HG02973 (cell line): ENCODE measurements around the gene ANXA1.

Source experiments
- ATAC-seq: cut with Tn5 transposase; IDR thresholded peaks from one replicate; pipeline ENCODE4 v1.9.1; 2021; ENCODE audit warnings: moderate library complexity; ENCODE audit not compliant: unreplicated experiment

Gene ANXA1

GRCh38 chr9:73206851-73207250, 55.2 kb downstream of the ANXA1 start:
- no peak for ATAC-seq

GRCh38 chr9:73210886-73211666, 59.4 kb downstream of the ANXA1 start:
- ATAC-seq, result no peak

GRCh38 chr9:73213300-73213699, 61.6 kb downstream of the ANXA1 start:
- ATAC-seq, result no peak

GRCh38 chr9:73215249-73215648, 63.6 kb downstream of the ANXA1 start:
- no peak for ATAC-seq

GRCh38 chr9:73216100-73216499, 64.4 kb downstream of the ANXA1 start:
- no peak for ATAC-seq
